ENCODE measurements around the gene PCNX2.

Gene PCNX2

DNA sequence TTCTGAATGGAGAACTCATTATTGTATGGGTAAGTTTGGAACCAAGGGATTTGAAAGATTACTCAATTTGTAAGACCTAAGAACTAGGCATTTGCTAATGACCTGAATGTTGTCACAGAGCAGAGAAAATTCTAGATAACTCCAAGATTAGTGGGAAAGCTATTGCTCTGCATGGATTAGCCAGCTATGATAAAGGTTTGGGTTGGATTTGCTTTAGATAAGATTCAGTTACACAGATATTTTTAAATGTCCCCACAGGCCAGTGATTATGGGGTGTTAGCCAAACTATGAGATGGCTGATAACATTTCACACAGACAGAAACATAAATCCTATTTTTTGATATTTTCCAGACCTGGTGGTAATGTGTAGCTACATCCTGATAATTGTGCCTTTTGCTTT, 256.9 kb downstream of the PCNX2 start:
- Histone ChIP-seq H3K9ac (ENCODE audit: insufficient read length, low read depth) (no peak overlapping the region), H3K4me1 (ENCODE audit: insufficient read depth, insufficient read length) (no peaks in the 10 kb centered on the region), H3K36me3 (ENCODE audit: insufficient read depth, insufficient read length, low read length) (no peaks in the 10 kb centered on the region), H3K9me3 (ENCODE audit: insufficient read depth, low read length) (no peaks in the 10 kb centered on the region), H3K27me3 (ENCODE audit: insufficient read depth, insufficient read length) (no peaks in the 10 kb centered on the region), H3K4me3 (ENCODE audit: insufficient read length, low read depth) (no peak overlapping the region)
- no peak for DNase-seq (ENCODE audit: low read depth, low spot score)
- TF ChIP-seq SUZ12 (IDR thresholded peaks at IDR 0.05; ENCODE audit: extremely low read depth, insufficient read depth, insufficient read length) (no peak), ZNF274 (IDR thresholded peaks at IDR 0.05; ENCODE audit: low read depth, low read length) (no peak)

DNA sequence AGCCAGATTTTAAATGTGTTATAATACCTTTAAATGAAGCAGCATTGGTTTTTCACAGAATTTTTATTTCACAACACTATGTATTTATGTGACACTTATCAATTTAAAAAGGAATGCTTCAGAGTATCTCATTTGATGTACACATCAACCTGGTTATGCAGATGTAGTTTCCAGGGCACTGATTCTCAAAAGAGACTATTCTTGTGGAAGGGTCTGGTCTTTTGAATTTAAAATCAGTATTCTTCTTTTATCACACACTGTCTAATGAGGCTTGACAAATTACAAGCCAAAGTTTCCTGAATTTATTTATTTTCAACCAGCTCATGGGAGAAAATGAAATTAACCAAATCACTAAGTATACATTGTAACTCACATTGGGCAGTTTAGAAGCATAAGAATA, 257.7 kb downstream of the PCNX2 start:
- no peak for DNase-seq (ENCODE audit: low read depth, low spot score)
- Histone ChIP-seq H3K36me3 (ENCODE audit: insufficient read depth, insufficient read length, low read length) (no peaks in the 10 kb centered on the region), H3K9me3 (ENCODE audit: insufficient read depth, low read length) (no peaks in the 10 kb centered on the region), H3K9ac (ENCODE audit: insufficient read length, low read depth) (no peak overlapping the region), H3K27me3 (ENCODE audit: insufficient read depth, insufficient read length) (no peaks in the 10 kb centered on the region), H3K4me1 (ENCODE audit: insufficient read depth, insufficient read length) (no peaks in the 10 kb centered on the region), H3K4me3 (ENCODE audit: insufficient read length, low read depth) (no peak overlapping the region)
- no peak for TF ChIP-seq YY1 (IDR thresholded peaks at IDR 0.05; ENCODE audit: insufficient read depth, insufficient read length)
- no peak for TF ChIP-seq ZNF274 (IDR thresholded peaks at IDR 0.05; ENCODE audit: low read depth, low read length)
- no peak for TF ChIP-seq SUZ12 (IDR thresholded peaks at IDR 0.05; ENCODE audit: extremely low read depth, insufficient read depth, insufficient read length)

DNA sequence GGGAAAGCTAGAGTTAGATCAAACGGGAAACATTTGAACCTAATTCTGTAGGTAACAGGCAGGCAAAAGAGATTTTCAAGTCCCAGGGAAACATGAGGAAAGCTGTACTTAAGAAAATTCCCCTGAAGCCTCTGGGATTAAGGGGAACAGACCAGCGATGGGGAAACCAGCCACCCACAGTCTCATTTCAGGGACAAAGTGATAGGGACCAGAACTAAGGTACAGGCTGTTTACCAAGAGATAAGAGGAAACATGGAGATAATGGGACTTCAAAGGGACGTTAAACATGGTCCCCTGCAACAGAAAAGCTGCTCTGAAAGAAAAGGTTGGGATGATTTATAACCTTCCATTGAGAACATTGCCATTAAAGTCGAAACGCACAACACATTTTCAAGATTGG, 260.7 kb downstream of the PCNX2 start:
- DNase-seq (ENCODE audit: low read depth, low spot score) = no peak
- TF ChIP-seq ZNF274 (IDR thresholded peaks at IDR 0.05; ENCODE audit: low read depth, low read length) (no peak), YY1 (IDR thresholded peaks at IDR 0.05; ENCODE audit: insufficient read depth, insufficient read length) (no peak), SUZ12 (IDR thresholded peaks at IDR 0.05; ENCODE audit: extremely low read depth, insufficient read depth, insufficient read length) (no peak)
- H3K27me3 ChIP-seq (ENCODE audit: insufficient read depth, insufficient read length) = no peaks in the 10 kb centered on the region
- H3K4me1 ChIP-seq (ENCODE audit: insufficient read depth, insufficient read length) = no peaks in the 10 kb centered on the region
- H3K4me3 ChIP-seq (ENCODE audit: insufficient read length, low read depth) = no peak overlapping the region
- no peaks in the 10 kb centered on the region for H3K36me3 ChIP-seq (ENCODE audit: insufficient read depth, insufficient read length, low read length)
- H3K9ac ChIP-seq (ENCODE audit: insufficient read length, low read depth) = no peak overlapping the region
- H3K9me3 ChIP-seq (ENCODE audit: insufficient read depth, low read length) = no peaks in the 10 kb centered on the region

DNA sequence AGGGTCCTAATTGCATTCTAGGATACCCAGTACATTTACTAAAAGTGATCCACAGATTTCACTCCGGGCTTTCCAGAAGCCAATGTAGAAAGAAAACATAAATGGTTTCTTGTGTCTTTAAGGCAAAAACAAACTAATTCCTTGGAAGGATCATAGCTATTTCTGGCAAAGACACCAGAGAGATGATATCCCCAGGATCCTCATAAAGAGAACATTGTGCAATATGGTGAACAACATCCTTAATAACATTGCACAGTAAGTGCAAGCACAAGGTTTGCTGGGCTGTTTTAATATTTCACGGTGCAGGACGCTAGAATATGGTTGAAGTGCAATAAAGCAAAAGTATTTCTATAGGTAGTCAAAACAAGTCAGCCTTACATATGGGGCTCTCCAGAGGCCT, 262.2 kb downstream of the PCNX2 start:
- no peaks in the 10 kb centered on the region for H3K9me3 ChIP-seq (ENCODE audit: insufficient read depth, low read length)
- no peak for DNase-seq (ENCODE audit: low read depth, low spot score)
- TF ChIP-seq SUZ12 (IDR thresholded peaks at IDR 0.05; ENCODE audit: extremely low read depth, insufficient read depth, insufficient read length) (no peak), ZNF274 (IDR thresholded peaks at IDR 0.05; ENCODE audit: low read depth, low read length) (no peak), YY1 (IDR thresholded peaks at IDR 0.05; ENCODE audit: insufficient read depth, insufficient read length) (no peak)
- H3K9ac ChIP-seq (ENCODE audit: insufficient read length, low read depth) = no peak overlapping the region
- no peaks in the 10 kb centered on the region for H3K4me1 ChIP-seq (ENCODE audit: insufficient read depth, insufficient read length)
- no peaks in the 10 kb centered on the region for H3K27me3 ChIP-seq (ENCODE audit: insufficient read depth, insufficient read length)
- no peak overlapping the region for H3K4me3 ChIP-seq (ENCODE audit: insufficient read length, low read depth)
- H3K36me3 ChIP-seq (ENCODE audit: insufficient read depth, insufficient read length, low read length) = no peaks in the 10 kb centered on the region

DNA sequence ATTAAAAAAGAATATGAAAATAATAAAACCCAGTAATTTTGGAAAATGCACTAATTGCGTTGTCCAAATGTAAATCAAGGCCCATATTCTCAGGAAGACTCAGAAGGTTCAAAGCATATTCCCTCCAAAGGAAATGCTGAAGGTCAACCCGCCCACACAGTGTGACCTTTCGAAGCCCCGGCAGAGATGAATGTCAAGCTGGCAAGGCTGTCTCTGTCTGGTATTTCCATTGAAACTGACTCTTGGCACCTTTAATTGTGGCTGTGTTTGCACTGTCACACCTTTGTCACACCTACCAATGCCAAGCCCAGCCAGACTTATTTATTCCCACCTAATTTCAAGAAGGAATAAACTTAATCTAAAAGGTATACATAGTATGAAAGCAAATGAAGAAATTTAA, 262.6 kb downstream of the PCNX2 start:
- DNase-seq (ENCODE audit: low read depth, low spot score) = no peak
- Histone ChIP-seq H3K4me1 (ENCODE audit: insufficient read depth, insufficient read length) (no peaks in the 10 kb centered on the region), H3K36me3 (ENCODE audit: insufficient read depth, insufficient read length, low read length) (no peaks in the 10 kb centered on the region), H3K4me3 (ENCODE audit: insufficient read length, low read depth) (no peak overlapping the region), H3K9ac (ENCODE audit: insufficient read length, low read depth) (no peak overlapping the region), H3K27me3 (ENCODE audit: insufficient read depth, insufficient read length) (no peaks in the 10 kb centered on the region), H3K9me3 (ENCODE audit: insufficient read depth, low read length) (no peaks in the 10 kb centered on the region)
- no peak for TF ChIP-seq SUZ12 (IDR thresholded peaks at IDR 0.05; ENCODE audit: extremely low read depth, insufficient read depth, insufficient read length)
- no peak for TF ChIP-seq ZNF274 (IDR thresholded peaks at IDR 0.05; ENCODE audit: low read depth, low read length)
- no peak for TF ChIP-seq YY1 (IDR thresholded peaks at IDR 0.05; ENCODE audit: insufficient read depth, insufficient read length)

DNA sequence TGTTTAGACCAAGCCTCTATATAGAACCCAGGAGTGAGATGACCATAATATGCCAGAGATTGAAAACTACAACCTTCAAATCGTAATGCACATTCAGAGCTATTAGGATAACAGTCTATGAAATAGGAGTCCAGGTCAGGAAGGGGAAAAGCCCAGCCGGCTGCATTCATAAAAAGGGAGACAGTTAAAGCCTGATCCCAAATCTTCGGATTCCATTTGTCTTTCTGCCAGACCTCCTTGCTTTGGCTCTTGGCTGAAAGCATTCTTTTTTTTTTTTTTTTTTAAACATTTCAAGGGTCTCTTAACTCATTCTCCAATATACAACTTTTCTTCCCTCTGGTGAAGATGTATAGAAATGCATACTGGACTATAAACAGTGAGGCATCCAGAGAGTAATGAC, 264.0 kb downstream of the PCNX2 start:
- DNase-seq (ENCODE audit: low read depth, low spot score) = no peak
- Histone ChIP-seq H3K36me3 (ENCODE audit: insufficient read depth, insufficient read length, low read length) (no peaks in the 10 kb centered on the region), H3K27me3 (ENCODE audit: insufficient read depth, insufficient read length) (no peaks in the 10 kb centered on the region), H3K4me3 (ENCODE audit: insufficient read length, low read depth) (no peak overlapping the region), H3K9me3 (ENCODE audit: insufficient read depth, low read length) (no peaks in the 10 kb centered on the region), H3K9ac (ENCODE audit: insufficient read length, low read depth) (no peak overlapping the region), H3K4me1 (ENCODE audit: insufficient read depth, insufficient read length) (no peaks in the 10 kb centered on the region)
- TF ChIP-seq SUZ12 (IDR thresholded peaks at IDR 0.05; ENCODE audit: extremely low read depth, insufficient read depth, insufficient read length) (no peak), ZNF274 (IDR thresholded peaks at IDR 0.05; ENCODE audit: low read depth, low read length) (no peak), YY1 (IDR thresholded peaks at IDR 0.05; ENCODE audit: insufficient read depth, insufficient read length) (no peak)

DNA sequence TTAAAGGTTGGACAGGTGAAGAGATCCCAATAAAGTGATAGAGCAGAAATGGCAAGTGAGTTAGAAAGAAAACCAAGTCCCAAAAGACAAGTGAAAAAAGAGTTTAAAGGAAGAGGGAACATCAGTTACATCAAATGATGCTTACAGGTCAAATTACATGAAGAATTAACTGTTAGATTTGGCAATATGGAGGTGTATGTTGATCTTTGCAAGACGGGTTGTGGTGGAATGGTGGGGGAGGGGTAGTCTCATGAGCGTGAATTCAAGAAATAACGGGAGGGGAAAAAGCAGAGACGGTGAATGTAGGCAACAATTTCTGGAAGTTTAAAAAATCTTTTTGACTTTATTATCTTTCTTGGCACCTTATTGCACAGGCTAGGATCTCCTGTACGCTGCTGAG, 268.5 kb downstream of the PCNX2 start:
- no peaks in the 10 kb centered on the region for H3K9me3 ChIP-seq (ENCODE audit: insufficient read depth, low read length)
- no peak overlapping the region for H3K4me3 ChIP-seq (ENCODE audit: insufficient read length, low read depth)
- no peak for DNase-seq (ENCODE audit: low read depth, low spot score)
- peaks cover 3% of the 10 kb centered on the region for H3K36me3 ChIP-seq (ENCODE audit: insufficient read depth, insufficient read length, low read length)
- no peaks in the 10 kb centered on the region for H3K27me3 ChIP-seq (ENCODE audit: insufficient read depth, insufficient read length)
- no peaks in the 10 kb centered on the region for H3K4me1 ChIP-seq (ENCODE audit: insufficient read depth, insufficient read length)
- TF ChIP-seq SUZ12 (IDR thresholded peaks at IDR 0.05; ENCODE audit: extremely low read depth, insufficient read depth, insufficient read length) = no peak
- TF ChIP-seq YY1 (IDR thresholded peaks at IDR 0.05; ENCODE audit: insufficient read depth, insufficient read length) = no peak
- no peak for TF ChIP-seq ZNF274 (IDR thresholded peaks at IDR 0.05; ENCODE audit: low read depth, low read length)
- no peak overlapping the region for H3K9ac ChIP-seq (ENCODE audit: insufficient read length, low read depth)

DNA sequence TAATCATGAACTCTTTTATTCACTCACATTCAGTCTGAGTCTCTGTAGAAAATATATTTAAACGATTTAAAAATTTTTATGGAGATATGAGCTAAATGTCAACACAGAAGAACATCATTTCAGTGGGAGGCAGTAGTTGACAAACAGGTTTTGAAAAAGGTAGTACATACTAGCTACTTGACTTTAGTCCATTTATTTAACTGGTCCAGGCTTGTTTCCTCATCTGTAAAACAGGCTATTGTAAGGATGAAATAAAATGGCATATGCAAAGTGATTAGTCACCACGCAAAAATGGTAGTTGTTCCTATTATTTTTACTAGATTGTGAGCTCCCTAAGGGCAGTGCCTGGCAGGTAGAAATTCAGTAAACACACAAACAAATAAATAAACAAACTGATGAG, 270.0 kb downstream of the PCNX2 start:
- no peak overlapping the region for H3K4me3 ChIP-seq (ENCODE audit: insufficient read length, low read depth)
- DNase-seq (ENCODE audit: low read depth, low spot score) = no peak

More for the DNA sequence above, 270.0 kb downstream of the PCNX2 start:
- Histone ChIP-seq H3K9ac (ENCODE audit: insufficient read length, low read depth) (no peak overlapping the region), H3K36me3 (ENCODE audit: insufficient read depth, insufficient read length, low read length) (peaks cover 3% of the 10 kb centered on the region), H3K4me1 (ENCODE audit: insufficient read depth, insufficient read length) (peaks cover 5% of the 10 kb centered on the region), H3K27me3 (ENCODE audit: insufficient read depth, insufficient read length) (no peaks in the 10 kb centered on the region), H3K9me3 (ENCODE audit: insufficient read depth, low read length) (no peaks in the 10 kb centered on the region)
- TF ChIP-seq ZNF274 (IDR thresholded peaks at IDR 0.05; ENCODE audit: low read depth, low read length) = no peak
